ENCODE results near the gene ARSG. TPM values are rescaled to one million over a fixed set of nuclear protein-coding genes. Genes with fewer than 3 reads are reported as not detected.
"Not testable (repeated sequence)": the region's sequence is repeated elsewhere in the genome, so short reads cannot be mapped to it uniquely, and the experiment has no call there.

ARSG gene
- total RNA-seq, 1 experiment from 2014 or later, result 6.1 TPM

DNA sequence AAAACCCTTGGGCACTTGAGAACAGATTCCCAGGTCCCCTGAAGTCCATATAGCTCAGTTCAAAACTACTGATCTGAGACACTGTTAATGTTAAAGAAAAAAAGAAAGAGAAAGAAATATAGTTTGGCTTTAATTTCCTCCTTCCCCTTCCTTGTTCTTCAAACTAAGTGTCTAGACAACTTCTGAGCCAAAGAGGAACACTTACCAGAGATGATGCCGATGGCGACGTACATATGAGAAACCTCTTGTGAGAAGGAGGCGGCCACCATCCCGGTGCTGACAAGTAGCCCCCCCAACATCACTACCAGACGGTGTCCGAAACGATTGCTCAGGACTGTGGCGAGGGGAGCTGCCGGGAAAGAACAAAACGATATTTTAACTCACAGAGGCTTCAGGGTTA, 17.6 kb upstream of the ARSG start:
- no peak overlapping the region for H3K4me3 ChIP-seq (ENCODE audit: low read depth, low read length)
- BruUV-seq (replicated peaks), result no TSS peak
- H3K4me1 Mint-ChIP-seq (ENCODE audit: low read depth, unreplicated experiment), result no peaks in the 10 kb centered on the region
- ChIA-PET CTCF (no interaction called here), POLR2A (no interaction called here)
- TF ChIP-seq, protein P1, sequence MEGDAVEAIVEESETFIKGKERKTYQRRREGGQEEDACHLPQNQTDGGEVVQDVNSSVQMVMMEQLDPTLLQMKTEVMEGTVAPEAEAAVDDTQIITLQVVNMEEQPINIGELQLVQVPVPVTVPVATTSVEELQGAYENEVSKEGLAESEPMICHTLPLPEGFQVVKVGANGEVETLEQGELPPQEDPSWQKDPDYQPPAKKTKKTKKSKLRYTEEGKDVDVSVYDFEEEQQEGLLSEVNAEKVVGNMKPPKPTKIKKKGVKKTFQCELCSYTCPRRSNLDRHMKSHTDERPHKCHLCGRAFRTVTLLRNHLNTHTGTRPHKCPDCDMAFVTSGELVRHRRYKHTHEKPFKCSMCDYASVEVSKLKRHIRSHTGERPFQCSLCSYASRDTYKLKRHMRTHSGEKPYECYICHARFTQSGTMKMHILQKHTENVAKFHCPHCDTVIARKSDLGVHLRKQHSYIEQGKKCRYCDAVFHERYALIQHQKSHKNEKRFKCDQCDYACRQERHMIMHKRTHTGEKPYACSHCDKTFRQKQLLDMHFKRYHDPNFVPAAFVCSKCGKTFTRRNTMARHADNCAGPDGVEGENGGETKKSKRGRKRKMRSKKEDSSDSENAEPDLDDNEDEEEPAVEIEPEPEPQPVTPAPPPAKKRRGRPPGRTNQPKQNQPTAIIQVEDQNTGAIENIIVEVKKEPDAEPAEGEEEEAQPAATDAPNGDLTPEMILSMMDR (IDR thresholded peaks at IDR 0.05; ENCODE audit: insufficient read depth in 1 of 2, low read depth in 1 of 2, low read length in 1 of 2, severe bottlenecking in 1 of 2, unreplicated experiment in 1 of 2), result no peak
- H3K27ac Mint-ChIP-seq (ENCODE audit: unreplicated experiment), result no peak overlapping the region
- no peaks in the 10 kb centered on the region for H3K36me3 ChIP-seq (ENCODE audit: control insufficient read depth, insufficient read depth, low read length)
- H3K9me3 Mint-ChIP-seq (ENCODE audit: unreplicated experiment), result no peaks in the 10 kb centered on the region
- no peaks in the 10 kb centered on the region for H3K27me3 ChIP-seq (replicated peaks; ENCODE audit: control insufficient read depth, insufficient read depth, low read length)
- DNase-seq, result no peak
- intact Hi-C loops (cut with micrococcal nuclease; ENCODE audit: unreplicated experiment), result no loop called here
- no peak overlapping the region for H3K4me3 Mint-ChIP-seq (ENCODE audit: unreplicated experiment)
- no peaks in the 10 kb centered on the region for H3K36me3 Mint-ChIP-seq (ENCODE audit: insufficient read depth, unreplicated experiment)
- peaks cover 18% of the 10 kb centered on the region for H3K9me3 ChIP-seq
- no peaks in the 10 kb centered on the region for H3K4me1 ChIP-seq
- H3K27me3 Mint-ChIP-seq (ENCODE audit: insufficient read depth, unreplicated experiment), result no peaks in the 10 kb centered on the region

- H3K36me3 ChIP-seq (ENCODE audit: control insufficient read depth, insufficient read depth, low read length); H3K9me3 Mint-ChIP-seq (ENCODE audit: unreplicated experiment); H3K27me3 ChIP-seq (replicated peaks; ENCODE audit: control insufficient read depth, insufficient read depth, low read length); H3K4me3 Mint-ChIP-seq (ENCODE audit: unreplicated experiment); DNase-seq; H3K27me3 Mint-ChIP-seq (ENCODE audit: insufficient read depth, unreplicated experiment); H3K27ac Mint-ChIP-seq (ENCODE audit: unreplicated experiment); H3K4me1 Mint-ChIP-seq (ENCODE audit: low read depth, unreplicated experiment); H3K4me3 ChIP-seq (ENCODE audit: low read depth, low read length); intact Hi-C loops (cut with micrococcal nuclease; ENCODE audit: unreplicated experiment); H3K4me1 ChIP-seq; BruUV-seq (replicated peaks); POLR2A ChIA-PET; CTCF ChIA-PET; H3K36me3 Mint-ChIP-seq (ENCODE audit: insufficient read depth, unreplicated experiment): not testable (repeated sequence)
- H3K9me3 ChIP-seq, result peaks cover 18% of the 10 kb centered on the region
These were observed 15.0 kb upstream of the ARSG start for GRCh38 chr17:68276339-68276738.

DNA sequence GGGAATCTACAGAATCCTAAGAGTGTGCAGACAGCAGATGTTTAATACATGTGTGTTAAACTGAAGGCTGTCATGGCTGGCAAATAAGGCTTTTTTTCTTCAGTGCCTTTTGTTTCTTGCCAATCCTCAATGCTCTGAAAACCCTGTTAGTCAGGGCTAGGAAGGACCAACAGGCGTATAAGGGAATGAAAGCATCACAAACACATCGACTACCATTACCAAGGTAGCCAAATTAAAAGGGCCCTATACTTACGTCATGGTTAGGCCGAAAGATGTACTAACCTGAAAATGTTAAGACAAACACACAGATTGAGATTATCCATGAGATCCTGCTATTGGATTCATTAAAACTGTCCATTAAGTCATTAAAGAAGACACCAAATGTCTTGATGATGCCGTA, 13.5 kb upstream of the ARSG start:
- Histone ChIP-seq H3K4me3 (ENCODE audit: low read depth, low read length) (no peak overlapping the region), H3K27me3 (replicated peaks; ENCODE audit: control insufficient read depth, insufficient read depth, low read length) (no peaks in the 10 kb centered on the region), H3K36me3 (ENCODE audit: control insufficient read depth, insufficient read depth, low read length) (no peaks in the 10 kb centered on the region), H3K9me3 (peaks cover 18% of the 10 kb centered on the region), H3K4me1 (no peaks in the 10 kb centered on the region)
- H3K36me3 Mint-ChIP-seq (ENCODE audit: insufficient read depth, unreplicated experiment), result peaks cover 4% of the 10 kb centered on the region
- TF ChIP-seq, protein P1 (IDR thresholded peaks at IDR 0.05; ENCODE audit: insufficient read depth in 1 of 2, low read depth in 1 of 2, low read length in 1 of 2, severe bottlenecking in 1 of 2, unreplicated experiment in 1 of 2), result no peak
- no peak overlapping the region for H3K4me3 Mint-ChIP-seq (ENCODE audit: unreplicated experiment)
- no peaks in the 10 kb centered on the region for H3K4me1 Mint-ChIP-seq (ENCODE audit: low read depth, unreplicated experiment)
- ChIA-PET POLR2A (no interaction called here), CTCF (no interaction called here)
- H3K27ac Mint-ChIP-seq (ENCODE audit: unreplicated experiment), result no peak overlapping the region
- DNase-seq, result no peak
- BruUV-seq (replicated peaks), result no TSS peak
- peaks cover 10% of the 10 kb centered on the region for H3K9me3 Mint-ChIP-seq (ENCODE audit: unreplicated experiment)
- H3K27me3 Mint-ChIP-seq (ENCODE audit: insufficient read depth, unreplicated experiment), result no peaks in the 10 kb centered on the region
- intact Hi-C loops (cut with micrococcal nuclease; ENCODE audit: unreplicated experiment), result no loop called here

DNA sequence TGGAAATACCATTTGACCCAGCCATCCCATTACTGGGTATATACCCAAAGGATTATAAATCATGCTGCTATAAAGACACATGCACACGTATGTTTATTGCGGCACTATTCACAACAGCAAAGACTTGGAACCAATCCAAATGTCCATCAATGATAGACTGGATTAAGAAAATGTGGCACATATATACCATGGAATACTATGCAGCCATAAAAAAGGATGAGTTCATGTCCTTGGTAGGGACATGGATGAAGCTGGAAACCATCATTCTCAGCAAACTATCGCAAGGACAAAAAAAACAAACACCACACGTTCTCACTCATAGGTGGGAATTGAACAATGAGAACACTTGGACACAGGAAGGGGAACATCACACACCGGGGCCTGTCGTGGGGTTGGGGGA, 9.3 kb upstream of the ARSG start:
- H3K36me3 Mint-ChIP-seq (ENCODE audit: insufficient read depth, unreplicated experiment); H3K9me3 Mint-ChIP-seq (ENCODE audit: unreplicated experiment); H3K4me1 Mint-ChIP-seq (ENCODE audit: low read depth, unreplicated experiment); POLR2A ChIA-PET; H3K4me3 ChIP-seq (ENCODE audit: low read depth, low read length); H3K4me3 Mint-ChIP-seq (ENCODE audit: unreplicated experiment); intact Hi-C loops (cut with micrococcal nuclease; ENCODE audit: unreplicated experiment); DNase-seq; H3K36me3 ChIP-seq (ENCODE audit: control insufficient read depth, insufficient read depth, low read length); CTCF ChIA-PET; BruUV-seq (replicated peaks); H3K4me1 ChIP-seq; H3K27me3 ChIP-seq (replicated peaks; ENCODE audit: control insufficient read depth, insufficient read depth, low read length); H3K27ac Mint-ChIP-seq (ENCODE audit: unreplicated experiment); H3K27me3 Mint-ChIP-seq (ENCODE audit: insufficient read depth, unreplicated experiment): not testable (repeated sequence)
- peaks cover 14% of the 10 kb centered on the region for H3K9me3 ChIP-seq

All from Caco-2 (cell line).